HG03469 (cell line): ENCODE data around the gene ZNF540.
"Not testable (repeated sequence)": the region's sequence is repeated elsewhere in the genome, so short reads cannot be mapped to it uniquely, and the experiment has no call there.

Experiments used
- ATAC-seq: cut with Tn5 transposase; IDR thresholded peaks from one replicate; pipeline ENCODE4 v1.9.1; 2021; ENCODE audit warnings: mild to moderate bottlenecking, moderate library complexity, moderate number of reproducible peaks; ENCODE audit not compliant: unreplicated experiment

Gene ZNF540

DNA sequence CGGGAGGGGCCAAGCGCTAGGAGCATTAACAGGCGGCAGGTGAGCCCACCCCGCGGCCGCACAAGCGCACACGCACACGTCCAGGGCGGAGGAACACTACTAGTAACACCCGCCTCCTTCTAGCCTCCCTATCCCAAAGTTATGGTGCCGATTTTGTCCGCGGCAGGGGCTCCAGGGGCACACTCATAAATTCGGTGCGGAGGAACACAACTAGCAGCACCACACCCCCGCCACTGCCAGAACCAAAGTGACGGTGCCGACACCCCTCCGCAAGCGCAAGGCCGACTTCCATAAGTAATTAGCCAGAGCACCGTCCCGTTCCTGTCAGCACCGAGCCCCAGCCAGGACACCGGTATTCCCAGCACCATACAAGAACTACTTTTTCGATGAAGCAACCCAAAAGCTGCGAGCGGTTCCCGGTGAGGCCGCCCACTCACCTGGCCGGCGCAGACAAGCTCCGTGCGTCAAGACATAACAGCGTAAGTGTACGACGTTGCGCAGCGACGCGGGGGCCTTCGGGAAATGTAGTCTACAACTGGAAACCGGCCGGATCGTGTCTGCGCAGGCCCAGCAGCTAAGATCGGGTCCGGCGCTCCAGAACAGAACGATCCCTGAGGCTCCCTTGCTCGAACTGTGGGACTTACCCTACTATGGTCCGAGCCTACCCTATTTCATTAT is at the start of gene ZNF540, which contains the start of gene ZNF571:
Gene ZNF540, plus strand, starts transcription at position 573 of the 678 bp plus-strand sequence. CDS start 3,572 bp downstream, outside the sequence.
Gene ZNF571, minus strand, starts transcription at position 489 of the 678 bp plus-strand sequence. CDS start 8,116 bp downstream, outside the sequence.
- ATAC-seq = peak; percentile 92

DNA sequence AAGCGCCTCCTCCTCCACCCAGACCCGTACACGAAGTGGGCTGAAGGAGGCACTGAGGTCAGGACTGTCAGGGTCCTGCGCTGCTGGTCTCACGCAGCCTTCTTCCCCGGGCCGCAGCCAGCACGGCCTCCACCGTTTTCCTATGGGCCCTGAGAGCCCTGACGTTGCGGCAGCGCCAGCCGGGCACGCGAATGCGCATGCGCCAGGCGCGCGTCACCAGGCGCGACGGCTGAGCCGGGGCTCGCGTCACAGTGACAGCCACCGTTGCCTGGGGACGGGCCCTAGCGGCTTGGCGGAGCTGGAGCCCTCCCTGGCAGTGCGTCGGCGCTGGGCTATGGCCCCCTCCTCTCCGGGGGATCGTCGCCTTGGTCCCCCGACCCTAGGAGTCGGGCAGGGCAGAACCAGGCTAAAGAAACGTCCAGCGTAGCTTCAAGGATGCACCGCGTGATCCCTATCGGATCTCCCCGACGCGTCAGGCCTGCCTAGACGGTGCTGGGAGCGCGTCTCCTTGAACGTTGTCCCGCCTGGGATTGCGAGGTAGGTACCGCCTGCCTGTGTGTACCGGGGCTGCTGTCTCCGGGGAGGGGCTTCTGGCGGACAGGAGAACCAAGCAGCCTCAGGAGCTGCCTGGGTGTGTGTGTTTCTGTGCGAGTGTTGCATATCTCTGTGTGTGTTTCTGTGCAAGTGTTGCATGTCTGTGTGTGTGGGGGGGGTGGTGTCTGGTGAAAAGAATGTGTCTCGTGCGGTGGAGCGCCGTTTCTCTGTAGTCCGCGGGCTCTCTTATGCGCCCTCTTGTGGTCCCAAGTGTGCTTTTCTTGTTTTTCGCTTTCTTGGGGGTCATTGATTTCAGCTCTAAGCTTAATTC is 43.3 kb upstream of the ZNF540 start:
- ATAC-seq = no peak

DNA sequence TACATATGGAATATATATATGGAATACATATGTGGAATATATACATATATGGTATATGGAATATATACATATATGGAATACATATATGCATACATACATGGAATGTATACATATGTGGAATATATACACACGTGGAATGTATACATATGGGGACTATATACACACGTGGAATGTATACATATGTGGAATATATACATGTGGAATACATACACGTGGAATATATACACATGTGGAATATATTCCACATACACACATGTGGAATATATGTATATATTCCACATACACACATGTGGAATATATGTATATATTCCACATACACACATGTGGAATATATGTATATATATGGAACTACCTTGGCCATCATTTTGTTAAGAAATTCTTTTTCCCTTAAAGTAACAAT is 31.2 kb upstream of the ZNF540 start:
- ATAC-seq = no peak

DNA sequence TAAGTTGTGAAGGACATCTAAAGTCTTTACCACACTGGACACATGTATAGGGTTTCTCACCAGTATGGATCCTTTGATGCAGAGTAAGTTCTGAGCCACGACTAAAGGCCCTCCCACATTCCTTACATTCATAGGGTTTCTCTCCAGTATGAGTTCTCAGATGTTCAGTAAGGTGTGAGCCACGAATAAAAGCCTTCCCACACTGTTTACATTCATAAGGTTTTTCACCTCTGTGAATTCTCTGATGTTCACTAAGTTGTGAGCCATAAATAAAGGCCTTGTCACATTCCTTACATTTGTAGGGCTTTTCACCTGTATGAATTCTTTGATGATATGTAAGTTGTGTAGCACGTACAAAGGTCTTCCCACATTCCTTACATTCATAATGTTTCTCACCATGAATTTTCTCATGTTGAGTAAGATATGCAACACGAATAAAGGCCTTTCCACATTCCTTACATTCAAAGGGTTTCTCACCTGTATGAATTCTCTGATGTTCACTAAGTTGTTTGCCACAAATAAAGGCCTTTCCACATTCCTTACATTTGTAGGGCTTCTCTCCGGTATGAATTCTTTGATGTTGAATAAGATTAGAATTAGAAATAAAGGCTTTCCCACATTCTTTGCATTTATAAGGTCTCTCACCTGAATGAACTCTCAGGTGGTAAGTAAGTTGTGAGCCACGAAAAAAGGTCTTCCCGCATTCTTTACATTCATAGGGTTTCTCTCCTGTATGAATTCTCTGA is 29.9 kb upstream of the ZNF540 start:
- no peak for ATAC-seq

DNA sequence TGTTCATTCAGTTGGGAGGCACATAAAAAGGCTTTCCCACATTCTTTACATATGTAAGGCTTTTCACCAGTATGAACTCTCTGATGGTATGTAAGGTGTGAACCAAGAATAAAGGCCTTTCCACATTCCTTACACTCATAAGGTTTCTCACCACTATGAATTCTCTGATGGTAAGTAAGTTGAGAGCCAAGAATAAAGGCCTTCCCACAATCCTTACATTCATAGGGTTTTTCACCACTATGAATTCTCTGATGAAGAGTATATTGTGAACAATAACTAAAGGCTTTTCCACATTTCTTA is 29.4 kb upstream of the ZNF540 start:
- no peak for ATAC-seq

DNA sequence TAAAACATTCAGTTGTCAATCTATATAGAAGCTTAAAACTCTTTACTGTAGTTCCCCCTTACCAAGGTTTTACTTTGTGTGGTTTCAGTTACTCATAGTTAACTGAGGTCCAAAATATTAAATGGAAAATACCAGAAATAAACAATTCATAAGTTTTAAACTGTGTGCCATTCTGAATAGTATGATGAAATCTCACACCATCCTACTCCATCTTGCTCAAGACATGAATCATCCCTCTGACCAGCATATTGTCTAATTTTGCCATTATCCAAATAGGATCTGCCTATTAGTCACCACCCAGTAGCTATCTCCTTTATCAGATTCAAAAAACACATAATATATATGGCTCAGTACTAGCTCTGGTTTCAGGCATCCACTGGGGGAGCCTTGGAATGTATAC is 22.5 kb upstream of the ZNF540 start:
- no peak for ATAC-seq

DNA sequence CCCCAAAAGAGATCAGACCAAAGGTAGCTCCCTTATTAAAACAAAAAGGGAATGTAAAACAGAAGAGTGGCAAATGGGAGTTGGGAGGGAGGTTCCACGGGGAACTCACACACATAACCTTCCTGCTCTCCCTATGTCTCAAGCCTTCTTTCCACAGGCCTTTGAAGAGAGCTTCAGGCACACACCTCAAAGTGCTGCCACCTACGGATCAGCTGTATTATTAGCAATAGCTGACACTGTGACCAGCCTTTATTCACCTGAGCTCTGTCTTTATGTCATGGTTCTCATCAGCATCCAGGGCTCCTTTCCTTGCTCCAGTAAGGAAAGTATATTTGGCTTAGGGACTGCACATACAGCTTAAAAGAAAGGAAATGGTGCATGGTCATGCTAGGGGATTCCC is 11.3 kb upstream of the ZNF540 start:
- no peak for ATAC-seq

DNA sequence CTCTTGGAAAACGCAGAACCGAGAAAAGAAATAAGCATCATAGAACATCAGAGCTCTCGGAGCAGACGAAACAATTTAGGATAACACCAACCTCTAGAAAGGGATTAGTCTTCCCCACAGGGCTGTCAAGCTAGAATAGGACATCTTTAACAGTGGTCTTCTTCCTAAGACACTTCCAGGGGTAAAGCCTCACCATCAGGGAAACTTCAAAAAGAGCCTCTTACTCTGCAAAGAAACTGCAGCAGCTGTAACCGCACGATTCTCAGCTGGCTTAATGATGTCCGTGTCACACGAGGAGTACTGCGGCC is 726 bp upstream of the ZNF540 start:
- no peak for ATAC-seq

DNA sequence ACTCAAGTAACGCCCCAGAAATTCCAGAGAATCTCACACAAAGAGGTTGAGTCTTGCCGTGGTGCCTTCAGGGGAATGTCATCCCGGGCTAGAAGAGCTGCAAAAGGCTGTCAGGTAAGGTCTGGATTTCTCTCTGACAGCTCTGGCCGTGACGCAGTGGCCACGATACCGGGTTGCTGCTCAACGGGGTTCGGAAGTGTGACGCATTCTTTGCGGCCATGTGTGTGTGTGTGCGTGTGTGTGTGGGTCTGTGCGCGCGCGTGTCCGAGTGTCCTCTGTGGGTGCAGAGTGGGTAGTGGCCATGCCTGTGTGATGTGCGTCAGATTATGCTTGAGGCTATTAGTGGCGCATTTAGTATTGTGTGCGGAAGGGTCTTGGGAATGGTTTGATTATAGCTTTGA is 306 bp downstream of the ZNF540 start:
- peak; percentile 22 for ATAC-seq

DNA sequence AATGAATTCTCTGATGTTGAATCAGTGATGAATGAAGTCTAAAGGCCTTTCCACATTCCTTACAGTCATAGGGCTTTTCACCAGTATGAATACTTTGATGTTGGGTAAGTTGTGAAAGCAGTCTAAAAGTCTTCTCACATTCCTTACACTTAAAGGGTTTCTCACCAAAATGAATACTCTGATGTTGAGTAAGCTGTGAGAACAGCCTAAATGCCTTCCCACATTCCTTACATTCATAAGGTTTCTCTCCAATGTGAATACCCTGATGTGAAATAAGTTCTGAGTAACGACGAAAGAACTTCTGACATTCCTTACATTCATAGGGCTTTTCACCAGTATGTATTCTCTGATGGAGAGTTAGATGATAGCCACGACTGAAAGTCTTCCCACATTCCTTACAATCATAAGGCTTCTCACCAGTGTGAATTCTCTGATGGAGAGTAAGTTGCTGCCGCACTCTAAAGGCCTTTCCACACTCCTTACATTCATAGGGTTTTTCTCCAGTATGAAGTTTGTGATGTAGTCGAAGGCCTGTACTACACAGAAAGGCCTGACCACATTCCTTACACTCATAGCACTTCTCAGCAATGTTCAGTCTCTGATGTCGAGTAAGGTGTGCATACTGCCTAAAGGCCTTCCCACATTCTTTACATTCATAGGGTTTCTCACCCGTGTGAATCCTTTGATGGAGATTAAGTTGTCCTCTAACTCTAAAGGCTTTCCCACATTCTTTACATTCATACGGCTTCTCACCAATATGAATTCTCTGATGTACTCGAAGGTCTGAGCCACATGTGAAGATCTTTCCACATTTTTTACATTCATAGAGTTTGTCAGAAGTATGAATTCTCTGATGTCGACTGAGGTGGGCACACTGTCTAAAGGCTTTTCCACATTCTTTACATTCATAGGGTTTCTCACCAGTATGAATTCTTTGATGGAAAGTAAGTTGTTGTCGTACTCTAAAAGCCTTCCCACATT is 40.7 kb downstream of the ZNF540 start:
- ATAC-seq = no peak

DNA sequence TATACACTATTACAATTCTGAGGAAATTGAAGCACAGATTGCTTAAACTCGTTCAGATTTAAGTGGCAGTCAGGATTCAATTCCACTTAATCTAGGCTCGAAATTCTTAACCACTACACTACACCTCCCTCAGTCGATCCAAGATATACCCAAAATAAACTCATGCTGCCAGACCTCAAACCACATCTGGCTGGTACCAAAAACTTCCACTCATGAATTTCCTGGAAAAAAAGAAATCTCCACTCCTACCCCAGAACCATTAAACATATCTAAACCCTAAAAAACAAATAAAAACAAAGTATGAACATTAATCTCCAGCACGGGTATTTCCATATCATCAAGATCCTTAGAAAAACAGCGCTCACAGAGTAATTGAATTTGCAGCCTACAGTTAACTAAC is 59.4 kb downstream of the ZNF540 start:
- no peak for ATAC-seq

DNA sequence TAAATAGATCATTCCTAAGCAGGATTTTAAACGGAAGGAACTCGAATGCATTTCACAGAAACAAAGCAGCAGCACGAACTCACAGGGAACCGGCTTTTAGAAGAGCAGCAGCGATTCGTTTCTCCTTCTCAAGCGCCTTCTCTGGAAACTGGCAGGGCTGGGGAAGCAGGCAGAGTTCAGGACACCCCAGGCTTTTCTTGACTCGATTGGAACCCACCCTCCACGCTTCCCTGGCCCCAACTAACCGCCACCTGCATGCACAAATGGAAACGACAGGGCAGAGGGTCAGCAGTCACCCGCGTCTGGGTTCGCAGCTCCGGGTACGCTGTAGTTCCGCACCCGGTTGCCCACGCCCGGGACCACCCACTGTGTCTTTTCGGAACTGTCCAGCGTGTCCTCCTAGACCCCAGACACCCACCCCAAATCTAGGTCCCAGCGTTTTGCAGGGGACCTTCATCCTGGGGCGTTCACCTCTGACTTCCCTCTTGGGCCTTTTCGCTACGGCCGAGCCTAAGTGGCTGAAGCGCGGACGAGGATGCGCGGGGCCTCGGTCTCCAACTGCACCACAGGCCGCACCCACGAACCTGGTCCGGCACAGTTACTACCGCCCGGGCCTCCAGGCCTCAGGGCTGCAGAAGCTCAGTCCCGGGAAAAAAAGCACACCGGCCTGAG is 60.1 kb downstream of the ZNF540 start:
- ATAC-seq = peak; percentile 16

DNA sequence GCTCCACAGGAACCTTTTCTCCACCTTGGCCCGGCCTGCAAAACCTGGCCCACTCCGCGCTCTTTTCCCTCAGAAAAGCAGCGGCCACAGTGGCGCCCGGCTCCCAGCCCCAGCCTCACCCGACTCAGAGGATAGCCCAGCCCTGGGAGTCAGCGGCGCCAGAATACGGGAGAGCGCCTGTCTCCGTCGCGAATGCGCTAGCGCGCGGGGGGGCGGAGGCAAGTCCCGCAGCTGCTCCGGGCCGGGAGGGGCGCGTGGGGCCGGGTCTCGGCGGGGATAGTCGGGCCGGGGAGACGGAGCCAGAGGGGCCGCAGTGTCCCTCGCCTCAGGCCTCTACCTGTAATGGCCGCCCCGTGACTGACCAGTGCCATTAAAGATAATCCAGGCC is 60.6 kb downstream of the ZNF540 start, which contains the start of gene ZFP30:
Gene ZFP30, minus strand, starts transcription at position 165 of the 388 bp plus-strand sequence. CDS start 7,643 bp downstream, outside the sequence.
- peak; percentile 43 for ATAC-seq

DNA sequence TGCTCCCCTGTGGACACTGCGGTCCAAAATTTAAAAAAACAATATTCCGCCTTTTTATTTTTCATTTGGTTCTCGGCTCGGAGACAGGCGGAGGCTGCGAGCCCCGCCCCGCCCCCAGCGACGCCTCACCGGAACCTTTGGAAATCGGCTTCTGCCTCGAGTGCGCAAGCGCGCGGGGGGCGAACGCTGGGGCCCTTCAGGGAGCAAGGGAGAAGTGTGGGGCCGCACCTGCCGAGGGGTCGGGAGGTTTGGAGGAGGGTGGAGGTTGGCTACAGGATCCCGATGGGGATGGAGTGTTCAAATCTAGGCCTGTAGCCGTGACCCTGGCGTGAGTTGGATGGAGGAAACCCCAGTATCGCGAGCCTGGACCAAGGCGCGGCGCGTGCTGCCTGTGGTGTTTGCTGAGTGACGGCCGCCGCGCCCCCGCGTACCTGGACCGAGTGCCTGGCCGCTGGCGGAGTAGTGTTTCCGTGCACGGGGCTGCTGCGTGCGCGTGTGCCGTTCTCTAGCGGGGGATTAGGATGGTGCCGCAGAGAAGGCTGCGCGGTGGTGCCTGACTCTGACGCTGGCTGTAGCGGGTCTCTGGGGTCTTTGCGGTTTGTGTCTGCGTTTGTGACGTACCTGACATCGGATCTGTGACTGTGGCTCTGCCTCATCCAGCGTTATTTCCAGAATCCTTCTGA is 61.2 kb downstream of the ZNF540 start:
- ATAC-seq = peak; percentile 23

DNA sequence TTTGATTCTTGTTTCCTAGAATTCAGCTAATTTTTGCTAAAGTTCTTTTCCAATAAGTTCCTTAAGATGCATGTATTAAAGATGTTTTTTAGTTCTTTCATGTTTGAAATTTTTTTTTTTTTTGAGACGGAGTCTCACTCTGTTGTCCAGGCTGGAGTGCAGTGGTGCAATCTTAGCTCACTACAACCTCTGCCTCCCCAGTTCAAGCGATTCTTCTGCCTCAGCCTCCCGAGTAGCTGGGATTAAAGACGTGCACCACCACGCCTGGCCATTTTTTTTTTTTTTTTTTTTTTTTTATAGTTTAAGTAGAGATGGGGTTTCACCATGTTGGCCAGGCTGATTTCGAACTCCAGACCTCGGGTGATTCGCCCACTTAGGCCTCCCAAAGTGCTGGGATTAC is 62.5 kb downstream of the ZNF540 start:
- ATAC-seq = not testable (repeated sequence)
